Measurements from ENCODE around the gene ACOX3.

DNA sequence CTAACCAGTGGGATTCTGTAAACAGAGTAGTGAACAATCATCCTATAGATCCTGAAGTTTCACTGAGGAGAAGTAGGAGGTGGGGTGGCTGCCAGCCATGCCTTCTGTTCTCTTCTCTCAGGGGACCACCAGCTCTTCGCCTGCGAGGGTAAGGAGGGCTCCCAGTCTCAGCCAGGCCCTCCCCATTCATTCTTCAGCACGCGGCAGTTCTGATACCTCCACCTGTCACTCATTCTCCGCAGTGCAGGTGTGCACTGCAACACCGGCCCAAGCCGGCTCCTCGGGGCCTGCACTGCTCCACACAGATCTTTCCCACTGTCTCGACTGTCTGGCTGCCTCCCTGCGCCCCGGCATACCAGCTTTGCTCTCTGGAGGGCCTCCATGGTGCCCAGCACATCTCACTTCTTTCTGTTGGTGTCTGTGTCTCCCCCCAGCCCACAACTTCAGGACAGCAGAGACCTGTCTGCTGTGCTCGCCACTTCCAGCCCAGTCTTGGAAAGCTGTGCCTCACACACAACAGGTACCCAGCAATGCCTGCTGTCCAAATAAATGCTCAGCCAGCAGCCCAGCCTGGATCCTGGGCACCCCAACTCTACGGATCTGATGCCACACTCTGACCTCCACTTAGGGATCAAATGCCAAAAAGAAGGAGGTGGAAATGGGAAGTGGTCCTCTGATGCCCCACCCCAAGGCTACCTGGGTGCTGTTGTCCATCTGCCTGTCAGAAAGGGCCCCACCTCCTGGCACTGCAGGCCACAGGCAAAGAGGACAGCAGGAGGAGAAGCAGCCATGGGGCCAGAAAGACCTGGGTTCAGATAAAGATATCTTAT lies 29.0 kb downstream of the ACOX3 start:
- TF ChIP-seq, protein P1, sequence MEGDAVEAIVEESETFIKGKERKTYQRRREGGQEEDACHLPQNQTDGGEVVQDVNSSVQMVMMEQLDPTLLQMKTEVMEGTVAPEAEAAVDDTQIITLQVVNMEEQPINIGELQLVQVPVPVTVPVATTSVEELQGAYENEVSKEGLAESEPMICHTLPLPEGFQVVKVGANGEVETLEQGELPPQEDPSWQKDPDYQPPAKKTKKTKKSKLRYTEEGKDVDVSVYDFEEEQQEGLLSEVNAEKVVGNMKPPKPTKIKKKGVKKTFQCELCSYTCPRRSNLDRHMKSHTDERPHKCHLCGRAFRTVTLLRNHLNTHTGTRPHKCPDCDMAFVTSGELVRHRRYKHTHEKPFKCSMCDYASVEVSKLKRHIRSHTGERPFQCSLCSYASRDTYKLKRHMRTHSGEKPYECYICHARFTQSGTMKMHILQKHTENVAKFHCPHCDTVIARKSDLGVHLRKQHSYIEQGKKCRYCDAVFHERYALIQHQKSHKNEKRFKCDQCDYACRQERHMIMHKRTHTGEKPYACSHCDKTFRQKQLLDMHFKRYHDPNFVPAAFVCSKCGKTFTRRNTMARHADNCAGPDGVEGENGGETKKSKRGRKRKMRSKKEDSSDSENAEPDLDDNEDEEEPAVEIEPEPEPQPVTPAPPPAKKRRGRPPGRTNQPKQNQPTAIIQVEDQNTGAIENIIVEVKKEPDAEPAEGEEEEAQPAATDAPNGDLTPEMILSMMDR (conservative IDR thresholded peaks at IDR 0.05) = no peak
- TF ChIP-seq EZH2 (IDR thresholded peaks at IDR 0.05; ENCODE audit: low read depth) = no peak
